ENCODE measurements around the gene SORCS2. TPM values are rescaled to one million over a fixed set of nuclear protein-coding genes. Genes with fewer than 3 reads are reported as not detected.
"Not testable (repeated sequence)": the region's sequence is repeated elsewhere in the genome, so short reads cannot be mapped to it uniquely, and the experiment has no call there.

Gene SORCS2
- total RNA-seq, 1 donor from 2014 or later: 13.4 TPM

DNA sequence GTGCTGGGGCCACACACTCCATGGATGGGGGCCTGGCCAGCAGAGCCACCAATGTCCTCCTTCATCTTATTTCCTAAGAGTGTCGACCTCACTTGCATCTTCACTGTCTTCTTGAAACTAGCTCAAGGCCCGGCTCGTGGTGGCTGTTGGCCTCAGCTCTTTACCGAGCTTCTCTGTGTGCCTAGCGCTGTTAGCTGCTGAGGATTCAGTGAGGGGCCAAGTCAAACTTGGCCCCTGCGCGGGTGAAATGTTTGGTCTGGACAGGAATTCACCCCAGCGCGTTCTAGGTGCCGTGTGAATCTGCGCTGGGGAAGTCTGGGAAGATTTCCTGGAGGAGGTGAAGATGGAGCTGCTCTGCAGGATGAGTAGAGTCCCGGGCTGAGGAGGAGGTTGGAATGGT, 8.5 kb downstream of the SORCS2 start:
- no peak for DNase-seq

DNA sequence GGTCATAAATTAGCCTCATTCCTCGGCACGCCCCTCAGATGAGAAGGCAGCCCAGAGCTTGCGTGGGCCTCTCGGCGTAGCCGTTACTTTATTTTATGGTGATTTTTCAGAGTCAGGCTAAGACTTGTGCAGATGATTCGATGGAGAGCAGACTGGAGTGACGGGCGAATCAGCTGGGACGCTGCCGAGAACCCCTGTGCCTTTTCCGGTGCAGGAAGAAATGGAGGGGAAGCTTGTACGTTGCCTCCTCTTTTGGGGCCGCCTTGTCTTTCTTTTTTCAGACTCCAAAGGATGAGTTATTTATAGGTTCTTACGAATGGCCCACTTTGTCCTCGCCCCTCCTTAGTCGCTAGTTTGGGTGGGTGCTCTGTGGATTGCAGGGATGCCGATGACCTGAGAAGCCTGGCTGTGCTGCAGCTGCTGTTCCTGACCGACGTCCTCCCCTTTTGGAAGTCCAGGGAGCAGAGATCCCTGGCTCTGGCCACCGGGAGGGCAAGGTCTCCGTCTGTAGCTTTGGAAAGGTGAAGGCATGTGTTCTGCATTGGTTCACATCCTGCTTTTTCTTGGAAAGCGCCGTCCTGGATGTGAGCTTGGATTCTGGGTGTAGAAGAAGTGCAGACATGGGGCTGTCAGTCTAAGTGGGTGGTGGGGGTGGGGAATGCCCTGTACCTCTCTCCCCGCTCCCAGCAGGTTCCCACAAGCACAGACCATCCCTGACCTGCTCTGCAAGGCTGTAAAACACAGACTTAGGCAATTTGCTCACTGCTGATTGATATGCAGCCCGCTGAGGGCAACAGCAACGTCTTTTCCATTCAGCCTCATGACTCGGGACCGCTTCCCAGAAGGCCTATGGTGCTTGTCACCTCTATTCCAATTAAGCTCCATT, 9.3 kb downstream of the SORCS2 start:
- peak; percentile 70 for DNase-seq

DNA sequence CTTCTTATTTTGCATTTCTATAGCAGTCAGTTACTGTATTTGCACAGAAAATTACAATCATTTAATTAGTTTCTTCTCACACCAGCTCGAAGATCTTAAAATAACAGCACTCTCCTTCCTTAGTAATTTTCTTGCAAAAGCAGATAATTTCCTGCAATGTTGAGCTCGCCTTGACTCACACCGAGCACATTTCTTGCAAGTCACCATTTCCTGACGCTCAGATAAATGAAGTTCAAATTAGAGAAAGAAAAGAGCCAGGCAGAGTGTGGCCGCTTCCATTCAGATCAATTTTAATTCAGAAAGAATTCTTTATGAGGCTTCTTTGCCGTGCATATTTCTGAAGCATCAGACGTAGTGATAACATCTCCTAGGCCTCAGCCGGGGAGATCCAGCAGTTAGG, 10.1 kb downstream of the SORCS2 start:
- no peak for DNase-seq

DNA sequence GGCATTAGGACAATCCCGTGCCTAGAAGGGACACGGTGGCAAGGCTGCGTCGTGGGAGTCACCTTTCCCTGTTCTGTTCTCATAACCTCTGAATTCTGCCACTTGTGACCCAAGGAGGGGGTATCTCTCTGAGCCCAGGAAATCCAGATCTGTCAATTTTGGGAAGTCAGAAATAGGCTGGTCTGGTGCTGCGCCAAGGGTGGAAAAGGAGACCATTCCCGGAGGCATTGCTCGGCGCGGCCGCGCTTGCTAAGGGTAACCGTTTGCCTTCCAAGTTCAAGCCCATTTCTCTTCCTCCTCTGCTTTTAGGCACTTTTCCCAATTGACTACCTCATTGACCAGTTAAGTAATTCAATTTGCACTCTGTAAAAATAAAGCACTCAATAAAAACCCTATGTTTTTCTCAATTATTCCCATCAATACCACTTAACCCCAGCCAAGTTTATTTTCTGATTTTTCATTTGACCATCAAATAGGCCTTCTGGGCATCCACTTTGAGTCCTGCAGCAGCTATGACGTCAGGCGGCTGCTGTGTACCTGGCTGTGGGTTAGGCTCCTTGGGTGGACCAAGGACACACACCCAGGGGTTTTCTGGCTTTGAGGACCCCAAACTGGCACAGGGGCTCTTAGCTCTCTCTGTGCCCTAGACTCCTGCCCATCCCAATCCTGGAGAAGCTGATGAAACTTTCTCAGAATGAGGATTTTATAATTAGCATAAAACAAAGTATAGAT, 12.5 kb downstream of the SORCS2 start:
- no peak for DNase-seq

DNA sequence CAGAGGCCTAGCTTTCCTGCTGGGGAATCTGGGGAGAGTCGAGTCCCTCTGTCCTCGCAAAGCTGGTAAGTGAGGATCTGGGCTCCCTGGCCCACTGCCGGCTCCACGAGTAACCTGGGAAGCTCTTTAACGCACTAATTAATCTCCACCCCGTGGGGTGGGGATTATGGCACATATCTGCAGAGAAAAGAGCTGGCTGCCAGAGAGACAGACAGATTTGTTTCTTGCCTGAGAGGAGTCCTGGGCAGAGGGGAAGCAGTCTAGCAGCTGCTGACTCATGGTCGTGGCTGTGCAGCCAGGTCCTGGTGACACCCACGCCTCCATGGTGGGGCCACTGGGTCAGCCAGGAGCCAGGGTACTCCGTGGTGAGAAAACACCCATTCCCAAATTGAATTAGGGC, 14.0 kb downstream of the SORCS2 start:
- DNase-seq: no peak

DNA sequence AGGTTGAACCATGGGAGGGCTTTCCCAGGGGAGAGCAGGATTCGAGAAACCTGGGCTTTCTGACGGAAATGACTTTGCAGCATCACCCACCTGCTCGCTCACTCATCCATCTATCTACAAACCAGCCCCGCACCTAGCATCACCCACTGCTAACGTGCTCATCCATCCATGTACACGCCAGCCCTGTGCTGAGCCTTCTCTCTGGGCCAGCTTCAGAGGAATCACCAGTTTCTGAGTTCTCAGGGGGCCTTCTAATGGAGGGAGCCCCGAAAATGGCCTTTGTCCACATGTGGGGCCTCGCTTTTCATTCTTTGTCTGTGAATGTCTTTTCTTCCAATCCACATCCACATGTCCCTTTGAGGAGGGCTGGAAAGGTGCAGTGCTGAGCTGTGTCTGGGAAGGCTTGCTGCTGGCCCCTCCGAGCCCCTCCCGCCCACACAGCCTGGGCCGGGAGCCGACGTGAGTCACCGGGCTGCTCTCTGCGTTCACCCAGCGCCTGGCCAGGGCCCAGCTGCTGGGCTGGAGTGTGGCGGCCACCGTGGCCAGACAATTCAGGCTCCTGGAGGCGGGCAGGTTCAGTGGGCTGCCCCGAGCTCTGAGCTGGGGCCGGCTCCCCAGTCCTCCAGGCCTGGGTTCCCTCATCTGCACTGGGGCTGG, 14.7 kb downstream of the SORCS2 start:
- peak; percentile 90 for DNase-seq

DNA sequence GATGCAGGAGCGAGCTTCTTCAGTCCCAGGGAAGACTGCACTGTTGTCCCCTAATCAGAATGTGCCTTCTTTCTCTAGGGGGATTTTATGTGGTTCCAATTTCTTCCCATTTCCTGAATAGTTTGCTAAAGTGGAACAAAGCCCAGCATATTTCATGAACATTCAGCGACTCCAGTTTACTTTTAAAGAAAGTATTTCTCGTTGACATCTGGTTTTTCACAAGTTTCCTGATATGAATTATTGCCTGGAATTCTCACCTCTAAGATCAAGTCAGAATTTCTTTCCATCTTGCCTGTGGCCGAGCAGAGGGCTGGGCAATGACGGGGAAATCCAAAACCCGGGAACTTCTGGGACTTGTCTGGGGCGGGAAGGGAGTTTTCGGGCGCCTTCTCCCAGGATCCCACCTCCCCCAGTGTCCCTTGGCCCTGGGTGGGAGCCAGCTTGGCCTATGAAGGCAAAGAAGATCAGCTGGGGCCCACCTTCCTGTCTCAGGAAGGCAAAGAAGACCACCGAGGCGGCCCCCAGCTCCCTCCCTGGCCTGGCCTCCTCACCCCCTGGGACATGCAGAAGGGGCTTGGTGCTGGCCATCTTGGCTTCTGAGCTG, 15.4 kb downstream of the SORCS2 start:
- DNase-seq: peak; percentile 65

DNA sequence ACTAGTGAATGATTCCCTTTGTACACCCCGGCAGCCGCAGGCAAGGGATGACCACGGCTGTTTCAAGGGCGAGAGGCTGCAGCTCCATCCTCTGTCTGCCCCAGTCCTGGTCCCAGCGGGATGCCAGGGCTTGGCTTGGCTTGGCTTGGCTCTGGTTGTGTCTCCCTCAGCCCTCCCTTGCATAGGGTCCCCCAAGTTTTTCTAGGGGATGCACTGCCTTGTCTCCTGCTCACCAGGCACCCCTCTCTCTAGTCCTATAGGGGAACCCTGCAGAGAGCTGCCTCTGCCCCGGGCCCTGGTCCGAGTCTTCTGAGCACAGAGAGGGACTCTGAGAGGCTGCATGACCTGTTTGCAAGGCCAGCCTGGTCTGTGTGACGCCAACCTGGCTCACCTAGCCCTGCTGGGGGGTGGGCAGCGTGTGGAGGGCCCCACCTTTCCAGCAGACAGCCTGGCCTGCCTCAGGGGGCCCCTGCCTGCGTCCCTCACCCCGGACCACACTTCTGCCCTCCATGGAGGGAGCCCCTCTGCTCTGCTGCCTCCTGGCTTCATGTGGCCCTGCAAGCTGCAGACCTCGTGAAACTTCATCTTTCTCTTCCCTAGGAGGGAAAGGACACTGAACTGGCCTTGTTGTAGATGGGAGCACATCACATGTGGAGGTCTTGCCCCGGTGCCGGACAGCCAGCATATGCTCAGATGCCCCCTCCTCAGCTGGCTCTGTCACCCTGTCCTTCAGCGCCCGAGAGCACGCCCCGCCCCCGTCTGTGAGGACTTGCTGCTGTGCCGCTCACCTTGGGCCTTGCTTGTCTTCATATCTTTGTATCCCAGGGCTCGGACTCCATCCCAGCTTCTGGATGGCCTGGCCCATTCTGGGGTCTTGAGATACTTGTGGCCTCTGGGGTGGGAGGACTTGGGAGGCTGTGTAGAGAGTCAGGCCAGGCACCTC, 16.4 kb downstream of the SORCS2 start:
- no peak for DNase-seq

DNA sequence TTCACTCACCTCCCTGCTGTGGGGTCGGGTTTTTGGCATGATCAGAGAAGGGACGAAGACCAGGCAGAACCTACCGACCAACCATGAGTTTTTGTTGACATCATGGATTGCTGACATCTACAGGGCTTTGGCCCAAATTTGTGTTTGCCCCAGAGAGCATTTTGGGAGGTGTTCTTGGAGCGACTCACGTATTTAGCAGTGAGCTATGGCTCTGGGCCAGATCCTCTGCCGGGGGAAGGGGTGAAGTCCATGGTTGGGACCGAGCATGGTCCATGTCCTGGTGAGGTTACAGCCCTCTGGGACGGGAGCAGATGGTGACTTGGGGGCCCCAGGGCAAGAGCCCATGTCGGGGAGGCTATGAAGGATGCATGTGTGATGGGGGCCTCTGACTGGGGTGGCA, 17.4 kb downstream of the SORCS2 start:
- no peak for DNase-seq

DNA sequence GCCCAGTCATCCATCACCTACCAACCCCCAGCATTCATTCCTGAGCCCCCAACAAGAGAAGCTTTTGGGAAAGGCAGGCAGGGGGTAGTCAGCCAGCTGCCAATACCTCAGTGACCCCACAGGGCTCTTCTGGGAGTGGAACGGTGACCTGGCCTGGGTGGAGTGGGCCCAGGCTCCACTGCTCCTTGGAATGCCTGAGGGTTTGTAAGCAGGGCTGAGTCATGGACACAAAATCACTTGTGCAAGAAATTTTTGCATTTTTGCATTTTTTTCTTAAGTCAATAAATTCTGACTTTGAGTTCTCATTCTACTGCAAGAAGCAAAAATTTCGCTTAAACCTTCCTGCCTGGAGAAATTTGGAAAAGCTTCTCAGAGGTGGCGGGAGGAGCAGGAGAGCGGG, 18.5 kb downstream of the SORCS2 start:
- no peak for DNase-seq

DNA sequence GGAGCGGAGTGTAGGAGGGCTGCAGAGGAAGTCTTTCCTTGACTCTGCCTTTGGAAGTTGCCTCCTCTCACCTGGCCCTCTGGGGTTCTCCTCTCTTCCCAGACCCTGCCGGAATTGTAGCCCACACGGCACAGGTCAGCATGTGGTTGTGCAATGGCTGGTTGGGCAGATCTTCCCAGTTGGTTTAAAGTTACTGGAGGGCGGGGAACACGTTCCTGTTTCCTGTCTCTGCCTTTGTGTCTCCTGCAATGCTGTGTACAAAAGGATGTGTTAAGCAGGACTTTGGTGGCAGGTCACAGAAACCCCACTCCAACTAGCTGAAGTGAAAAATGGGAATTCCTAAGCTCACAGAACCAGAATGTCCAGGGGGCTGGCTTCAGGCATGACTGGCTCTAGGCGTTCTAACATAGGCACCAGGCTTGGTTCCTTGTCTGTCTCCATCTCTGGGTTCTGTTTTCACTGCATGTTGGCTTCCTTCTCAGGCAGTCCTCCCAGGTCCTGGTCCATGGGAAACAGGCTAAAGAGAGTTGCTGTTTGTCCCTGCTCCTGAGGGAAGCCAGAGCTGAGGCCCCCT, 19.9 kb downstream of the SORCS2 start:
- DNase-seq: no peak

DNA sequence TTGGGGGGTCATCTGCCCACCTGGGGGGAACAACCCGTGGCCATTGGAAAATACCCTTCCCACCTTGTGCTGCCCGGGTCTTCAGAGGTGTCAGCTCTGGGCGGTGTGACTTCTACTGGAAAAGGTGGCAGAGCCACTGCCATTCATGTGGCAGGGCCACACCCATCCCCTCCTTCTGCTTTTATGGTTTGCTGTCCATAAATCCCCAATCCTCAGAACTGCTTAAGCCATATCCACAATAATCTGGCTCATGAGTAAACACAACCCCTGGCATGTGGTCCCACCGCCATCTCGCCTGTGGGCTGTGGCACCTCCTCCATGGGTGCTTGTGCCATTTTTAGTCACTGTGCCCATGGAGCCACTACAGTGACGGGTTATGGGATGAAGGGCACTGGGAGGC, 20.6 kb downstream of the SORCS2 start:
- no peak for DNase-seq

DNA sequence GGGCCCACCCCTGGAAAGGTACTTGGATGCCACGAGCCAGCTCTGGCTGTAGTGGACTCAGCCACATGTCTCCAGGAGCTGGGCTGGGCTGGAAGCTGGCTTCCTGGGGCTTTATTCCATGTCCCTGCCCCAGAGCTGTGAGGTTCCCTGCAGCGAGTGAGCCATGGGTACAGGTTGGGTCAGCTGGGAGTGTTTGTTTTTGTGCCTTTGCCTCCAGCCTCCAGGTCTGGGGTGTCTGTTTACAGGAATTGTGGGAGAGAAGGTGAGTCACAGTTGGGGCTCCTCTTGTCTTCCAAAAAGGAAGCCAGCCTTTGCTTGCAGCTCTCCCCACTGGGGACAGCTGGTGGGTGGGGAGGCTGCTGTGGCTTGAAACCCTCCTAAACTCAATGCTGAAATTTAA, 21.5 kb downstream of the SORCS2 start:
- DNase-seq: no peak

DNA sequence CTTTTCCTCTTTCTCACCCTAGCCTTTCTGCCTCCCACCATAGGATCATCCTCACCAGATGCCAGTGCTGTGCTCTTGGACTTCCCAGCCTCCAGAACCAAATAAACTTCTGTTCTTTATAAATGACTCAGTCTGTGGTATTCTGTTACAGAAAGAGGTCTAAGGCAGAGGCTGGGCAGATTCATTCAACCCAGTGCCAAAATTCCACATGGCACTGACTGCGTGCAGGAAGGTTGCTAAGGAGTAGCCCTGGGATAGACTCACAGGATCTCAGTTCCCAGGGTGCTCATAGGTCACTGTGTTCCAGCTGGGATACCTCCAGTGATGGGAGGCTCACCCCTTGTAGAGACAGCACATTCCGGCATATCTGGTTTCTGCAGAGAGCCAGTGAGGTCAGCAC, 22.0 kb downstream of the SORCS2 start:
- DNase-seq: no peak

DNA sequence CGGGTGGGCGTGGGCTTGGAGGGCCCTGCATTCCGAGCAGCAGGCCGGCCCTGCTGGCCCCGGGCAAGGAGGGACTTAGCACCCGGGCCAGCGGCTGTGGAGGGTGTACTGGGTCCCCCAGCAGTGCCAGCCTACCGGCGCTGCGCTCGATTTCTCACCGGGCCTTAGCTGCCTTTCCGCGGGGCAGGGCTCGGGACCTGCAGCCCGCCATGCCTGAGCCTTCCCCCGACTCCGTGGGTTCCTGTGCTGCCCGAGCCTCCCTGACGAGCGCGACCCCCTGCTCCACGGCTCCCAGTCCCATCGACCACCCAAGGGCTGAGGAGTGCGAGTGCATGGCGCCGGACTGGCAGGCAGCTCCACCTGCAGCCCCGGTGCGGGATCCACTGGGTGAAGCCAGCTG, 22.8 kb downstream of the SORCS2 start:
- not testable (repeated sequence) for DNase-seq

DNA sequence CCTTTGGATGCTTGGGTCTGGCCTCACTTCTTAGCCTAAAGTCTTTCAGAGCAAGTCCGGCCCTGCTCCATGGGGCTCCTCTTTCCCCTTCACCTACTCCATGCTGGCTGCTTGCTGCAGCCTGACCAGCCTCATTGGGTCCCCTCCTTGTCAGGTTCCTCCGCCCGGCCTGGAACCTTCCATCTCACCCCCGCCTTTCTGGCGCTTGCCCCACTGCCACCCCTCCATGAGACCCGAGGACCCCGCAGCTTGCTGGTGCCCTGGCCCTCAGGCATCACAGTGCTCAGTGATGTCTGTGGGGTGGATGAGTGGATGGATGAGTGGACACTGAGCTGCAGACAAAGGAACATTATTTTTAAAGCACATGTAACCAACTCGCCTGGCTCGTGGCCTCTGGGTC, 24.7 kb downstream of the SORCS2 start:
- DNase-seq: no peak

DNA sequence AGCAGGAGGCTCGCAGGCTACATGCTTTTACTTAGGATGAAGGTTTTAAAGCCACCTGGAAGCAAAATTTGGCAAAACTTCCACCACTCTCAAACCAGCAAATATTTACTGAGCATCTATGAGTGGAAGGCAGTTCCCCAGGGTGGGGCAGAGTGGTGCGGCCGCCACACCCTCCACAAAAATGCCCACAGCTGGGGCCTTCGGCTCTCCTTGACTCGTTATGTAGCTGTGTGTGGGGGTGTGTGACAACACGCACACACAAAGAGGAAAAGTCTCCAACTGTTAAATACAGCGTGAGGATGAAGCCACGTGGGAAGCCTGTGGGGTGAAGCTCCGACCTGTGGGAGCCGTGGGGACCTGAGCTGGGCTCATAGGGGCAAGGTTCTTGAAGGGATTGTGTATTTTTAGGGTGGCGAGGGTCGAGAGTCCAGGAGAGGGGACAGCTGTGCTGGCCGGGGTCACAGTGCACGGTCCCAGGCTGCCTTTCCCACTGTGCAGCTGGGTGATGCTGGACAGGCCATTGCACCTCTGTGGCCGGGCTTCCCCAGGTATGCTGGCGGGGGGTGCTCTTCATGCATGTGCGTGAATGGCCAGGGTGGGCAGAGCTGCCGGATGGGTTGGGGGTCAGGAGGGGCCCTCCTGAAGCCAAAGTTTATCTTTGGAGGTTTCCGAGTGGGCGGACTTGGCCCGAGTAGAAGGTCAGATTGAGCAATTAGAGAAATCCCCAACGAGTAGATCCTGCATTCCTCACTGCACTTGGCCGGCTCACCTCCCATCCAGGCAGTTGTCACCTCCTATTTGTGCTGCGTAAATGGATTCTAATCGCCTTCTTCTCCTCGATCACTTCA, 25.4 kb downstream of the SORCS2 start:
- peak; percentile 40 for DNase-seq

DNA sequence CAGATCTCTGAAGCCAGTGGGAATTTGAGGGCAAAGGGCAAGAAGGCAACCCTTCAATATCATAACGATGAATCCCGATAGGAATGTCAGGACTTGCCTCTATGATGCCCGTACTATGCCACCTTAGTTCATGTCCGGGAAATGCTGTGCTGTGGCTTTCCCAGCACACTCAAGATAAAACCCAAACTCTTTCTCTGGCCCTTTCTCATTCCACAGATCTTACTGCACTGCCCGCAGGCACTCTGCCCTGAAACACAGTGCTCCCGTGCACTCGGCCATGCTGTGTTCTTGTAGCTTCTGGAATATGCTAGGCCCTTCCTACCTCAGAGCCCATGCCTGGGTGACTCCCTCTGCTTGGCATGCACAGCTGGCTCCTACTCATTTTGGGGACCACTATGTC, 26.3 kb downstream of the SORCS2 start:
- no peak for DNase-seq

DNA sequence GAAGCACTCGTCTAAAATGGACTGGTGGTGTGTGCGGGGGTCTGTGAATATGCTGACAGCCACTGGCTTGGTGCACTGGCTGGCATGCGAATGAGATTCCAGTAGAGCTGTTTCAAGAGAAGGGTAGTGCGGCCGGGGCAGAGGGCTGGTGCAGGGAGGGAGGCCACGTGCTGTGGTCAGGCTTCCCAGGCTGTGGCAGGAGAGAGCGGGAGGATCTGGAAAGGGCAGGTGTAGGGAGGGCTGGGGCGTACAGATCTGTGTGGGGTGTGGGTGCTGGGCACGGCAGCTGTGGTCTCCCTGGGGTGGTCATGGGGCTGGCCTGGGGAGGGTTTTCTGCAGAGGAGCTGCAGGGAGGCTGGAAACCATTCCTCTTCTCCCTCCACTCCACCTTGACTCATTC, 30.2 kb downstream of the SORCS2 start:
- no peak for DNase-seq

DNA sequence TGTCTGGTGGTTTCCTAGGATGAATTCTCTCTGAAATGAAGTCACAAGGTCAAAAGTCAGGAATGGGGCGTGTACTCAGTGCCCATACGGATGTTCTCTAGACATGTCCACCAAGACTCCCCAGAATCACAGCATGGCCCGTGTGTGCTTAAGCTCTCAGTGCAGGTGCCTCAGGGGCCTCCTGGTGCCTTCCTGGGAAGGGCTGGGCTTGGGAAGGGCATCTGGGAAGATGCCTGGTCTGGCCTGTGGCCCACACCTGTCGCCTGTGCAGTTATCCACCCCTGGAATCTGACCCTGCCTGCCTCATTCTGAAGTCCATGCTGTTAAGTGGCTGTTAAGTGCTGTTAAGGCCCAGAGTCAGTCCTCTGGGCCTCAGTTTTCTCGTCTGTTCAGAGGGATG, 31.2 kb downstream of the SORCS2 start:
- DNase-seq: no peak
